ENCODE data around the gene TMEM217.
"Not testable (repeated sequence)": the region's sequence is repeated elsewhere in the genome, so short reads cannot be mapped to it uniquely, and the experiment has no call there.

DNA sequence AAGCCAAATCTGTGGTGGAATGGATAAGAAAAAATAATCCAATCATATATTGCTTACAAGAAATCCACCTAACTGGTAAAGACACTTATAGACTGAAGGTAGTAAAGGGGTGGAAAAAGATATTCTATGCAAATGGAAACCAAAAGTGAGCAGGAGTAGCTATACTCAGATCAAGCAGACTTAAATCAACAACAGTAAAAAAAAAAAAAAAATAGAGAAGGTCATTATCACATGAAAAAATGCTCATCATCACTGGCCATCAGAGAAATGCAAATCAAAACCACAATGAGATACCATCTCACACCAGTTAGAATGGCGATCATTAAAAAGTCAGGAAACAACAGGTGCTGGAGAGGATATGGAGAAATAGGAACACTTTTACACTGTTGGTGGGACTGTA is 63.1 kb downstream of the TMEM217 start:
- TF ChIP-seq, protein P1, sequence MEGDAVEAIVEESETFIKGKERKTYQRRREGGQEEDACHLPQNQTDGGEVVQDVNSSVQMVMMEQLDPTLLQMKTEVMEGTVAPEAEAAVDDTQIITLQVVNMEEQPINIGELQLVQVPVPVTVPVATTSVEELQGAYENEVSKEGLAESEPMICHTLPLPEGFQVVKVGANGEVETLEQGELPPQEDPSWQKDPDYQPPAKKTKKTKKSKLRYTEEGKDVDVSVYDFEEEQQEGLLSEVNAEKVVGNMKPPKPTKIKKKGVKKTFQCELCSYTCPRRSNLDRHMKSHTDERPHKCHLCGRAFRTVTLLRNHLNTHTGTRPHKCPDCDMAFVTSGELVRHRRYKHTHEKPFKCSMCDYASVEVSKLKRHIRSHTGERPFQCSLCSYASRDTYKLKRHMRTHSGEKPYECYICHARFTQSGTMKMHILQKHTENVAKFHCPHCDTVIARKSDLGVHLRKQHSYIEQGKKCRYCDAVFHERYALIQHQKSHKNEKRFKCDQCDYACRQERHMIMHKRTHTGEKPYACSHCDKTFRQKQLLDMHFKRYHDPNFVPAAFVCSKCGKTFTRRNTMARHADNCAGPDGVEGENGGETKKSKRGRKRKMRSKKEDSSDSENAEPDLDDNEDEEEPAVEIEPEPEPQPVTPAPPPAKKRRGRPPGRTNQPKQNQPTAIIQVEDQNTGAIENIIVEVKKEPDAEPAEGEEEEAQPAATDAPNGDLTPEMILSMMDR (IDR thresholded peaks at IDR 0.05): not testable (repeated sequence)
- not testable (repeated sequence) for TF ChIP-seq POLR2A (IDR thresholded peaks at IDR 0.05)

All from esophagus squamous epithelium (tissue), 4 donors.